Astrocyte of the spinal cord (primary cell): ENCODE measurements around the gene PCBP3.
"Not testable (repeated sequence)": the region's sequence is repeated elsewhere in the genome, so short reads cannot be mapped to it uniquely, and the experiment has no call there.

Source experiments
- DNase-seq: peaks from one replicate; pipeline ENCODE4 v3.0.0; 2011; ENCODE audit warnings: low read depth, low spot score
- H3K4me3 ChIP-seq: 2 replicates; pipeline ENCODE4 v1.5.1; 2011; ENCODE audit warnings: low read depth, mild to moderate bottlenecking, low read length, moderate library complexity
- CTCF ChIP-seq: IDR thresholded peaks from 2 replicates; pipeline ENCODE4 v1.5.1; 2012; ENCODE audit warnings: low read depth, mild to moderate bottlenecking, low read length, inconsistent platforms
- in situ Hi-C: cut with HindIII; loops from 2 replicates; pipeline ENCODE4 v1.10.0; 2017; ENCODE audit warnings: low sequenced_read_pairs

Gene PCBP3

GRCh38 chr21:45877821-45878469 is 234.4 kb downstream of the PCBP3 start:
- no peak for TF ChIP-seq CTCF
- no peak overlapping the region for H3K4me3 ChIP-seq
- in situ Hi-C loops: no loop called here
- peak; percentile 30 for DNase-seq

- DNase-seq: peak; percentile 73
- peak; percentile 75 for TF ChIP-seq CTCF
- H3K4me3 ChIP-seq: no peak overlapping the region
- in situ Hi-C loops: no loop called here
Observed at GRCh38 chr21:45880097-45881068, 236.9 kb downstream of the PCBP3 start.

GRCh38 chr21:45882645-45883044 is 239.1 kb downstream of the PCBP3 start:
- in situ Hi-C loops: no loop called here
- H3K4me3 ChIP-seq: no peak overlapping the region
- TF ChIP-seq CTCF: no peak
- no peak for DNase-seq

DNA sequence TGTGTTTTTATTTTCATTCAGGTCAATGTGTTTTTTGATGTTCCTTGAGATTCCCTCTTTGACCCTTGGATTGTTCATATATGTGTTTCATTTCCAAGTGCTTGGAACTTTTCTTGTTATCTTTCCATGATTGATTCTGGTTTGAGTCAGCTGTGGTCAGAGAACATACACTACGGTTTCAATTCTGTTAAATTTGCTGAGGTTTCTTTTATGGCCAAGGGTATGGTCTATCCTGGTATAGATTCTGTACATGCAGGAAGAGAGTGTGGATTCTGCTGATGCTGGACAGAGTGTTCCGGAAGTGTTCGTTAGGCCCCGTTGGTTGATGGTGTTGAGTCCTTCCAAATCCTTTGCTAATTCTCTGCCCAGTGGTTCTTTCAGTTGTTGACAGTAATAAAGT is 239.6 kb downstream of the PCBP3 start:
- no peak for DNase-seq
- no peak overlapping the region for H3K4me3 ChIP-seq
- TF ChIP-seq CTCF: no peak
- in situ Hi-C loops: no loop called here

DNA sequence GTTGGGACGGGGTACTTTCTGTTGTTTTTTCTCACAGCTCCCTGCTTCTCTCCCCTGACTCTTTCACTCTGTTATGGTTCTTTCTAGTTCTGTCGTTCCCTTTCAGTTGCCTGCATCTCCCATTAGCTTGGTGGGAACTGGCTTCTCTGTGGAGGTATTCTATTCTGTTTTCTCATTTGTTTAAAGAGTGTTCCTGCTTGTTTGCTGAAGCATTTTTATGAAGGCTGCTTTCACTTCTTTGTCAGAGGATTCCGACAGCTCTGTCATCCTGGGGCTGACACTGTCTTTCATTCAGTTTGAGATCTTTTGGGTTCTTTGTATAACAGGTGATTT is 242.0 kb downstream of the PCBP3 start:
- H3K4me3 ChIP-seq: no peak overlapping the region
- no peak for TF ChIP-seq CTCF
- in situ Hi-C loops: no loop called here
- no peak for DNase-seq

DNA sequence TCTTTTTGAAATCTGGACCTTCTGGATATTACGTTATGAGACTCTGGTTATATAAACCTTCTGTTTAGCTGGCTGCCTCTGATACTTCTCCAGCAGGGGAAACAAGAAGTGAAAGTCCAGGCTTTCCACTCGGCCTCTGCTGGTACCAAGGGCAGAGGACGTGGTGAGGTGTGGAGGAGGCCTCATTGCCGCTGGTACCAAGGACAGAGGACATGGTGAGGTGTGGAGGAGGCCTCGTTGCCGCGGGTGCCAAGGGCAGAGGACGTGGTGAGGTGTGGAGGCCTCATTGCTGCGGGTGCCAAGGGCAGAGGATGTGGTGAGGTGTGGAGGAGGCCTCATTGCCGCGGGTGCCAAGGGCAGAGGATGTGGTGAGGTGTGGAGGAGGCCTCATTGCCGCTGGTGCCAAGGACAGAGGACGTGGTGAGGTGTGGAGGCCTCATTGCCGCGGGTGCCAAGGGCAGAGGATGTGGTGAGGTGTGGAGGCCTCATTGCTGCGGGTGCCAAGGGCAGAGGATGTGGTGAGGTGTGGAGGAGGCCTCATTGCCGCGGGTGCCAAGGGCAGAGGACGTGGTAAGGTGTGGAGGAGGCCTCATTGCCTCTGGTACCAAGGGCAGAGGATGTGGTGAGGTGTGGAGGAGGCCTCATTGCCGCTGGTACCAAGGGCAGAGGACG is 242.5 kb downstream of the PCBP3 start:
- H3K4me3 ChIP-seq, DNase-seq, in situ Hi-C loops: not testable (repeated sequence)
